Hindlimb muscle (tissue), 1 donor: Measurements from ENCODE around the gene TRIM7. TPM values are rescaled to one million over a fixed set of nuclear protein-coding genes. Genes with fewer than 3 reads are reported as not detected.
"Not testable (repeated sequence)": the region's sequence is repeated elsewhere in the genome, so short reads cannot be mapped to it uniquely, and the experiment has no call there.

Source experiments
- DNase-seq: peaks from one replicate; pipeline ENCODE4 v3.0.0-alpha.2; 2013
- polyA plus RNA-seq: library from polyadenylated mRNA; unstranded; fragments of 120-200 nt; gene quantifications from one replicate; pipeline ENCODE4 v1.2.1, GENCODE V29; 2013; ENCODE audit not compliant: insufficient read length

TRIM7 gene
- polyA plus RNA-seq, 1 donor: 20.4 TPM

- no peak for DNase-seq
Observed at GRCh38 chr5:181211208-181211607, 6.2 kb upstream of the TRIM7 start.

GRCh38 chr5:181210698-181211097, 5.7 kb upstream of the TRIM7 start:
- not testable (repeated sequence) for DNase-seq

GRCh38 chr5:181210148-181210547, 5.2 kb upstream of the TRIM7 start:
- DNase-seq: not testable (repeated sequence)

- not testable (repeated sequence) for DNase-seq
Observed at GRCh38 chr5:181209006-181209405, 4.0 kb upstream of the TRIM7 start.

- no peak for DNase-seq
Observed at GRCh38 chr5:181207960-181208253, 2.9 kb upstream of the TRIM7 start.

GRCh38 chr5:181207214-181207959, 2.4 kb upstream of the TRIM7 start:
- peak; percentile 80 for DNase-seq

GRCh38 chr5:181205761-181206649, 1.0 kb upstream of the TRIM7 start:
- no peak for DNase-seq

GRCh38 chr5:181204113-181204825, 727 bp downstream of the TRIM7 start:
- DNase-seq: no peak

GRCh38 chr5:181203777-181204112, 1.3 kb downstream of the TRIM7 start:
- DNase-seq: no peak

GRCh38 chr5:181203093-181203711, 1.8 kb downstream of the TRIM7 start:
- no peak for DNase-seq

- no peak for DNase-seq
Observed at GRCh38 chr5:181200816-181201215, 4.2 kb downstream of the TRIM7 start.

GRCh38 chr5:181199881-181200638, 4.9 kb downstream of the TRIM7 start:
- no peak for DNase-seq

- DNase-seq: no peak
Observed at GRCh38 chr5:181198905-181199519, 6.0 kb downstream of the TRIM7 start.

GRCh38 chr5:181198106-181198685, 6.8 kb downstream of the TRIM7 start:
- DNase-seq: no peak

GRCh38 chr5:181197326-181197951, 7.6 kb downstream of the TRIM7 start:
- DNase-seq: no peak

- DNase-seq: no peak
Observed at GRCh38 chr5:181195249-181195761, 9.7 kb downstream of the TRIM7 start.

GRCh38 chr5:181194489-181195248, 10.3 kb downstream of the TRIM7 start:
- DNase-seq: no peak

- DNase-seq: no peak
Observed at GRCh38 chr5:181193656-181194055, 11.3 kb downstream of the TRIM7 start.

GRCh38 chr5:181192337-181193046, 12.5 kb downstream of the TRIM7 start:
- DNase-seq: no peak
